ENCODE measurements around the gene CABLES2. TPM values are rescaled to one million over a fixed set of nuclear protein-coding genes. Genes with fewer than 3 reads are reported as not detected.

CABLES2 gene
- total and polyA plus RNA-seq, 2 donors (not counting 3 experiments of a cell fraction or from before 2014, with no cell fraction given): 7.8 to 9.9 TPM

DNA sequence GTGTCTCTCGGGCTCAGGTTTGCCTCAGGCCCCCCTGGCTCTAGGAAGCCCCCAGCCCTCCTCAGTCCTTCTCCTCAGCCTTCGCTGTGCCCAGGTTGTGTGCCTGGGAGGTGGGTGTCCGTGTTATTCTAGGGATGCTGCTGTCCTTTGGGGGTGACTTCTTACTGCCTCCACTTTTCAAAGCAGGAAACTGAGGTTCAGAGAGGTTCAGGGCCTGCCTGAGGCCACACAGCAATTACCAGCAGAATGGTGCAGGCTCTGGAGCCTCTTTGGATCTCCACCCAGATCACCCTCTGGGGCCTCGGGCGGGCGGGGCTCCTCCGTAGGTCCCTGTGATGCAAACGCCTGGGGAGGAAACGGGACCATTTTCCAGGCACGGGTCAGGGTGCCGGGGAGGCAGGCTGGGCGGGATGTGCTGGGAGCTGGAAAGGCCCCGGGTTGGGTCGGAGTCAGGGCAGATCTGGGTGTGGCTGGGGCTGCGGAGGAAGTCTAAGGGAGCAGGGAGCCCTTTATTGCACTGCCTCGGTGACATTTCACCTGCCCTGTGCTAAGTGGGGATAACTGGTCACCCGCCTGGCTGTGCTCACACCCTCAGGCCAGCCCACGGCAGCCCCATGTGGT is 45.5 kb upstream of the CABLES2 start:
- BruUV-seq (replicated peaks): no TSS peak
- H3K27ac ChIP-seq (ENCODE audit: insufficient read depth, low read depth, low read length): no peak overlapping the region
- no peaks in the 10 kb centered on the region for H3K9me1 ChIP-seq (replicated peaks; ENCODE audit: control insufficient read depth, extremely low read depth, insufficient read depth, low read length)
- no peaks in the 10 kb centered on the region for H3K4me1 ChIP-seq (ENCODE audit: control insufficient read depth, extremely low read depth, insufficient read depth, low read length)
- H3K4me3 ChIP-seq (replicated peaks in 1 of 3; ENCODE audit: insufficient read depth in 1 of 3, low read depth in 1 of 3, low read length in 3 of 3): no peak overlapping the region
- H3K36me3 ChIP-seq (ENCODE audit: control insufficient read depth in 2 of 2, extremely low read depth in 1 of 2, insufficient read depth in 2 of 2, low read length in 2 of 2): no peaks in the 10 kb centered on the region
- H3K79me2 ChIP-seq (ENCODE audit: control insufficient read depth, insufficient read depth, low read length): no peaks in the 10 kb centered on the region
- ChIA-PET POLR2A (no interaction called here), CTCF (no interaction called here)
- H4K20me1 ChIP-seq (replicated peaks; ENCODE audit: control insufficient read depth, extremely low read depth, insufficient read depth, low read length): no peaks in the 10 kb centered on the region
- H3K4me2 ChIP-seq (ENCODE audit: insufficient read depth, low read length): no peak overlapping the region
- intact Hi-C loops (cut with micrococcal nuclease): no loop called here
- no peaks in the 10 kb centered on the region for H3K27me3 ChIP-seq (ENCODE audit: control insufficient read depth in 2 of 2, insufficient read depth in 2 of 2, low read length in 2 of 2)
- DNase-seq (ENCODE audit: low read depth, low spot score): no peak
- TF ChIP-seq, protein P1, sequence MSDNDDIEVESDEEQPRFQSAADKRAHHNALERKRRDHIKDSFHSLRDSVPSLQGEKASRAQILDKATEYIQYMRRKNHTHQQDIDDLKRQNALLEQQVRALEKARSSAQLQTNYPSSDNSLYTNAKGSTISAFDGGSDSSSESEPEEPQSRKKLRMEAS (IDR thresholded peaks at IDR 0.05; ENCODE audit: insufficient read depth, insufficient read length): no peak
- TF ChIP-seq JUN (IDR thresholded peaks at IDR 0.05; ENCODE audit: borderline replicate concordance, insufficient read depth, insufficient read length, low read depth): no peak
- no peak for FAIRE-seq
- no peak overlapping the region for H3K9ac ChIP-seq (replicated peaks; ENCODE audit: extremely low read depth, insufficient read depth, low read length)
- dilution Hi-C loops (cut with MboI; ENCODE audit: extremely low pct_ligation_motif_present, low sequenced_read_pairs): no loop called here
- H2AFZ ChIP-seq (ENCODE audit: low read depth, low read length): no peak overlapping the region
- no peaks in the 10 kb centered on the region for H3K9me3 ChIP-seq (replicated peaks; ENCODE audit: control insufficient read depth, insufficient read depth, low read length)

- Histone ChIP-seq H3K9me1 (replicated peaks; ENCODE audit: control insufficient read depth, extremely low read depth, insufficient read depth, low read length) (no peaks in the 10 kb centered on the region), H2AFZ (ENCODE audit: low read depth, low read length) (no peak overlapping the region), H3K27ac (ENCODE audit: insufficient read depth, low read depth, low read length) (no peak overlapping the region), H4K20me1 (replicated peaks; ENCODE audit: control insufficient read depth, extremely low read depth, insufficient read depth, low read length) (no peaks in the 10 kb centered on the region), H3K4me1 (ENCODE audit: control insufficient read depth, extremely low read depth, insufficient read depth, low read length) (no peaks in the 10 kb centered on the region), H3K9me3 (replicated peaks; ENCODE audit: control insufficient read depth, insufficient read depth, low read length) (no peaks in the 10 kb centered on the region), H3K9ac (replicated peaks; ENCODE audit: extremely low read depth, insufficient read depth, low read length) (no peak overlapping the region), H3K27me3 (ENCODE audit: control insufficient read depth in 2 of 2, insufficient read depth in 2 of 2, low read length in 2 of 2) (no peaks in the 10 kb centered on the region), H3K4me2 (ENCODE audit: insufficient read depth, low read length) (no peak overlapping the region), H3K4me3 (replicated peaks in 1 of 3; ENCODE audit: insufficient read depth in 1 of 3, low read depth in 1 of 3, low read length in 3 of 3) (no peak overlapping the region), H3K79me2 (ENCODE audit: control insufficient read depth, insufficient read depth, low read length) (no peaks in the 10 kb centered on the region), H3K36me3 (ENCODE audit: control insufficient read depth in 2 of 2, extremely low read depth in 1 of 2, insufficient read depth in 2 of 2, low read length in 2 of 2) (no peaks in the 10 kb centered on the region)
- TF ChIP-seq JUN (IDR thresholded peaks at IDR 0.05; ENCODE audit: borderline replicate concordance, insufficient read depth, insufficient read length, low read depth): no peak
- no peak for TF ChIP-seq POLR2AphosphoS5 (IDR thresholded peaks at IDR 0.05; ENCODE audit: insufficient read depth, low read depth, low read length)
- TF ChIP-seq FOS (IDR thresholded peaks at IDR 0.05; ENCODE audit: borderline replicate concordance, insufficient read depth, low read length): no peak
- TF ChIP-seq CTCF (IDR thresholded peaks at IDR 0.05; ENCODE audit: extremely low read depth in 1 of 2, insufficient read depth in 1 of 2, low read depth in 1 of 2, low read length in 2 of 2): no peak
- TF ChIP-seq, protein P1 (IDR thresholded peaks at IDR 0.05; ENCODE audit: insufficient read depth, insufficient read length): no peak
- no peak for TF ChIP-seq GATA2 (IDR thresholded peaks at IDR 0.05; ENCODE audit: insufficient read depth, insufficient read length, low read depth, low read length)
- no peak for TF ChIP-seq EZH2 (IDR thresholded peaks at IDR 0.05; ENCODE audit: borderline replicate concordance, low read depth, low read length, severe bottlenecking)
- TF ChIP-seq POLR2A (IDR thresholded peaks at IDR 0.05; ENCODE audit: low read depth, low read length): no peak
- no peak for TF ChIP-seq MYC (IDR thresholded peaks at IDR 0.05; ENCODE audit: low read depth, low read length)
- FAIRE-seq (no peak), DNase-seq (ENCODE audit: low read depth, low spot score) (no peak)
- POLR2A ChIA-PET: no interaction called here
- no TSS peak for BruUV-seq (replicated peaks)
- CTCF ChIA-PET: no interaction called here
- intact Hi-C loops (cut with micrococcal nuclease): no loop called here
- dilution Hi-C loops (cut with MboI; ENCODE audit: extremely low pct_ligation_motif_present, low sequenced_read_pairs): no loop called here
These were observed 44.9 kb upstream of the CABLES2 start for GRCh38 chr20:62451970-62452369.
